GM18861 (cell line): ENCODE measurements around the gene UXS1.
"Not testable (repeated sequence)": the region's sequence is repeated elsewhere in the genome, so short reads cannot be mapped to it uniquely, and the experiment has no call there.

Experiments used
- ATAC-seq: cut with Tn5 transposase; IDR thresholded peaks from one replicate; pipeline ENCODE4 v1.9.1; 2021; ENCODE audit not compliant: unreplicated experiment

UXS1 gene

GRCh38 chr2:106137731-106138521, 56.2 kb downstream of the UXS1 start:
- ATAC-seq = no peak

GRCh38 chr2:106131192-106131591, 62.9 kb downstream of the UXS1 start:
- ATAC-seq = not testable (repeated sequence)

GRCh38 chr2:106130251-106130998, 63.7 kb downstream of the UXS1 start:
- no peak for ATAC-seq

- ATAC-seq = no peak
Measured at GRCh38 chr2:106129592-106129991, 64.5 kb downstream of the UXS1 start.

- no peak for ATAC-seq
Measured at GRCh38 chr2:106129150-106129549, 65.0 kb downstream of the UXS1 start.

- ATAC-seq = no peak
Measured at GRCh38 chr2:106127776-106128268, 66.3 kb downstream of the UXS1 start.

- no peak for ATAC-seq
Measured at GRCh38 chr2:106127282-106127771, 66.8 kb downstream of the UXS1 start.

- no peak for ATAC-seq
Measured at GRCh38 chr2:106126705-106127281, 67.3 kb downstream of the UXS1 start.

- no peak for ATAC-seq
Measured at GRCh38 chr2:106126295-106126694, 67.8 kb downstream of the UXS1 start.

GRCh38 chr2:106124905-106125549, 69.1 kb downstream of the UXS1 start:
- ATAC-seq = no peak

GRCh38 chr2:106124106-106124756, 69.9 kb downstream of the UXS1 start:
- no peak for ATAC-seq

GRCh38 chr2:106122157-106122556, 71.9 kb downstream of the UXS1 start:
- no peak for ATAC-seq

GRCh38 chr2:106120432-106120831, 73.7 kb downstream of the UXS1 start:
- ATAC-seq = no peak

- no peak for ATAC-seq
Measured at GRCh38 chr2:106119074-106119473, 75.0 kb downstream of the UXS1 start.

- ATAC-seq = no peak
Measured at GRCh38 chr2:106117882-106118684, 76.0 kb downstream of the UXS1 start.

- no peak for ATAC-seq
Measured at GRCh38 chr2:106117347-106117746, 76.8 kb downstream of the UXS1 start.

- no peak for ATAC-seq
Measured at GRCh38 chr2:106116248-106116647, 77.9 kb downstream of the UXS1 start.

- ATAC-seq = no peak
Measured at GRCh38 chr2:106115665-106116064, 78.4 kb downstream of the UXS1 start.

- ATAC-seq = peak; percentile 51
Measured at GRCh38 chr2:106115250-106115649, 78.9 kb downstream of the UXS1 start.

- no peak for ATAC-seq
Measured at GRCh38 chr2:106114166-106114565, 79.9 kb downstream of the UXS1 start.
